AG10803 (cell line): ENCODE data around the gene RBM45.

Source experiments
- DNase-seq: peaks from one replicate; pipeline ENCODE4 v3.0.0; 2010; ENCODE audit warnings: low read depth
- H3K4me3 ChIP-seq: 2 replicates; pipeline ENCODE4 v1.5.1; 2011; ENCODE audit warnings: mild to moderate bottlenecking, low read length, control low read depth
- TF ChIP-seq, protein P1 (sequence below): conservative IDR thresholded peaks from 2 replicates; pipeline ENCODE4 v1.5.1; 2011; ENCODE audit warnings: mild to moderate bottlenecking, low read length, control low read depth, inconsistent platforms

Gene RBM45

DNA sequence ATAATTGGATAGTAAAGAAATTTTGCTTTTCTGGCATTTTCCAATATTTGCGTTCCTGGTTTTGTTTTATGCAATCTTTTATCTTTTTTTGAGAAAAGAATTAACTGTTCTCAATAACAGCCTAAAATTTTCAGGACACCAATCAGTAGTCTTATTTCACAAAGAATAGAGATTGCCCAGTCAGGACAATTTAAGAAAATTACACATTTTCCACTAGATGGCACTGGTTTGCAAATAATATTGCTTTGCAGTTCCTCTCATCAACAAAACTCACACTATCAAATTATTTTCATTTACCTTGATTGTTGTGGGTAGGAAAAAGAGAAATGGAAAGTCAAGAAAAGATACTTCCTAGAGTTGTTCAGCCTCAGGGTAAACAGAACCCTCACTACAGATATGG is 2.4 kb upstream of the RBM45 start:
- peak; percentile 55 for DNase-seq
- H3K4me3 ChIP-seq, result no peak overlapping the region
- TF ChIP-seq, protein P1, sequence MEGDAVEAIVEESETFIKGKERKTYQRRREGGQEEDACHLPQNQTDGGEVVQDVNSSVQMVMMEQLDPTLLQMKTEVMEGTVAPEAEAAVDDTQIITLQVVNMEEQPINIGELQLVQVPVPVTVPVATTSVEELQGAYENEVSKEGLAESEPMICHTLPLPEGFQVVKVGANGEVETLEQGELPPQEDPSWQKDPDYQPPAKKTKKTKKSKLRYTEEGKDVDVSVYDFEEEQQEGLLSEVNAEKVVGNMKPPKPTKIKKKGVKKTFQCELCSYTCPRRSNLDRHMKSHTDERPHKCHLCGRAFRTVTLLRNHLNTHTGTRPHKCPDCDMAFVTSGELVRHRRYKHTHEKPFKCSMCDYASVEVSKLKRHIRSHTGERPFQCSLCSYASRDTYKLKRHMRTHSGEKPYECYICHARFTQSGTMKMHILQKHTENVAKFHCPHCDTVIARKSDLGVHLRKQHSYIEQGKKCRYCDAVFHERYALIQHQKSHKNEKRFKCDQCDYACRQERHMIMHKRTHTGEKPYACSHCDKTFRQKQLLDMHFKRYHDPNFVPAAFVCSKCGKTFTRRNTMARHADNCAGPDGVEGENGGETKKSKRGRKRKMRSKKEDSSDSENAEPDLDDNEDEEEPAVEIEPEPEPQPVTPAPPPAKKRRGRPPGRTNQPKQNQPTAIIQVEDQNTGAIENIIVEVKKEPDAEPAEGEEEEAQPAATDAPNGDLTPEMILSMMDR, result peak; percentile 64

DNA sequence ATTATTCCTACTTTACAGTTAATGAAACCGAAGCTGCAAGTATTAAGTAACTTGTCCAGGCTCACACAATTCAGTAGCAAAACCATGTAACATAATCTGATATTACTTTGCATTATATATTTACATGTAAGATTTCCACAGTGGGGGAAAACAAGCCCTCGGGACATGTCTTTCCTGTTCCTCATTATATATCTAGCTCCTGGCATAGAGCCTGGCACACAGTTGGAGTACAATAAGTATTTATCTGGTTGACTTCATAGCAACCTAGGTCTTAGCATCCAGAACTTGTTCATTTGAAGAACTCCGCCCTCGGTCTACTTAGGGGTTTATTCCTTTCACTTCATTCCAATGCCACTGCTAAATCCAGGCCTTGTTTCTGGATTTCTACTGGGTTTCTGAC is 1.6 kb upstream of the RBM45 start:
- no peak for DNase-seq
- H3K4me3 ChIP-seq, result no peak overlapping the region
- TF ChIP-seq, protein P1, result no peak

DNA sequence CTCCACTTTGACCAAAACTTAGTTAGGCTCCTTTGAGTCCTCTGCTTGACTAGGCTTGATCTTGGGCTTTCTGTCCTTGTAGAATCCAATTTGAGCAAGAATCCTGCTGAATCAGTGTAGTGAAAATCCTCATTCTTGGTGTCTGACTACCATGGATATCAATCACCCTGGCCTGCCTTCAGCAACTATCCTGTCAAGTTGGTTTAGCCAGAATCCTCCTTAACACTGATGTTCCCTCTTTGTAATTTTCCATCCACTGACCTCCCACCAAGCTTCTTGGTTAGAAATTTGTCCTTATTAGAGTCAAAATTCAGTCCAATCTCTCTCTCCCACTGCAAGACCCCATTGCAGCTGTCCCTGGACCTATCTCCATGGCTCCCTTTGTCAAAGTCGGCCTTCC is 494 bp upstream of the RBM45 start:
- peak overlapping the region; percentile 96 for H3K4me3 ChIP-seq
- TF ChIP-seq, protein P1, result no peak
- no peak for DNase-seq

DNA sequence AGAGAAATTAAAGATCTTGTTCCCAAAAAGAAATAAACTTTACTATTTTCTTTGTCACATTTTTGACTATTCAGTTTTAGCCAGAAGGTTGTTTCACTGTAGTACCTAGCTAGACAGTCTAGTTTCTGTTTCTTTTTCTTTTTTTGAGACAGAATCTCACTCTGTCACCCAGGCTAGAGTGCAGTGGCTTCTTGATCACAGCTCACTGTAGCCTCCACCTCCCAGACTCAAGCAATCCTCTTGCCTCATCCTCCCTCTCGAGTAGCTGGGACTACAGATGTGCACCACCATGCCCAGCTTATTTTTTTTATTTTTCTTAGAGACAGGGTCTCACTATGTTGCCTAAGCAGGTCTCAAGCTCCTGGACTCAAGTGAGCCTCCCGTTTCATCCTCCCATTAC is 2.2 kb downstream of the RBM45 start:
- DNase-seq, result no peak
- no peak overlapping the region for H3K4me3 ChIP-seq
- TF ChIP-seq, protein P1, result no peak

DNA sequence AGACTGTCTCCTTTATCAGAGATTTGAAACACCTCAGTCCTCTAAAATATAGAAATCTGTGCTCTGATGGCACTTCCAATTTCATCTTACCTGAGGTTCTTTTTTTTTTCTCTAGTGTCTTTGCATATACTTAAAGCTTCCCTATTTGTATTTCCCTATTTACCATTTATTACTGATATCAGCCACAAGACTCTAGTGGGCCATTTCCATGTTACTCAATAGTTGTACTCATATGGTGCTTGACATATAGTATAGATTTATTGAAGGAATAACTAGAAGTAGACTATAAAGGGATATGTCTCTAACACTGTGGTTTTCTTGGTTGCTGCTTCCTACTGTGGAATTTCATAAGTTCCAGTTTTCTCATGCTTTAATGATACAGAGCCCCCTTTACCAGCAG is 3.0 kb downstream of the RBM45 start:
- no peak overlapping the region for H3K4me3 ChIP-seq
- DNase-seq, result no peak
- TF ChIP-seq, protein P1, result no peak

DNA sequence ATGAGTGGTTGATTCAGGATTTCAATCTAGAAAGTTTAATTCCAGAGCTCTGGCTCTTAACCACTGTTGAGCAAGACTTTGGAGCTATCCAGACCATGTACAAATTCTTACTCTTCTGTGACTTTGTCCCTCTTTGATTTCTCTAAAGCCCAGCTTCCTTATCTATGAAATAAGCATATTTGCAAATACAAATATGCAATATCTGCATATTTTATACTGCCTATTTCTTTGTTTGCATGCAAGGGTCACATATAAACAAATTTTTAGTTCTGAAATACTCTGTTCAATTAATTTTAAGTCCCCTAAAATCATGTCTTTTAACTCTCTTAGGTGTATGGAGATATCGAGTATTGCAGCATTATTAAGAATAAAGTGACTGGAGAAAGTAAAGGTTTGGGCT is 5.5 kb downstream of the RBM45 start:
- DNase-seq, result no peak
- TF ChIP-seq, protein P1, result no peak

DNA sequence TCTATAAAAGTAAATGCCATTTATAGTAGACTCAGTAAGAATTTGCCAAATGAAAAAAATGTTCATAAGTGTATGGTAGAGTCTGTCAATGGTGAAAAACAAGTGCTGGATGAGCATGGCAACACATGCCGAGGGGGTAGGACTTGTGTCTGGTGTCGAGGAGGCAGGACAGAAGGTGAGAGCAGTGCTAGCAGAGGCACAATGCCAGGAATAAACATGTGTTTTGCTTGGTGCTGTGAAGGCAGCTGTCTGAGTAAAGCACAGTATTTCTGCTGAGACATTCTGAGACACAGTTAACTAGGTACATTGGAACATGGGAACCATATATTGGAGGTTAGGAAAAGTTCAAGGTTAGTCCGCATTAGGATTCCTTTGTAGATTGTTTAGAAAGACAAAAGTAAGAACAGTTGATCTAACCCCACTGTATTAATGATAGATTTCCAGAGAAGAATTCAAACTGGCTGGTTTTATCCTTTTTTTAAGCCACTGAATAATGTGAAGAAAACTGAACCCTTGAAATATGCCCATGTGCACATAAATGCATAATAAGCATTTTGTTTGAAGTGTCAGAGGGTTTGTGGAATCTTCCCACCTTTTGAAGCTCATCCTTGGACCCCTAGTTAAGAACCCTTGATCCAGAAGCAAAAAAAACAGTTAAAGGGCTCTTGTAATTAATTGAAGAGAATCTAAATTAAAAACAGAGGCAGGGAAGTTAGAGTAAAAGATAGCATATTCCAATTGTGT is 7.1 kb downstream of the RBM45 start:
- no peak for DNase-seq
- TF ChIP-seq, protein P1, result no peak
- H3K4me3 ChIP-seq, result no peak overlapping the region

More for the DNA sequence above, 5.5 kb downstream of the RBM45 start:
- H3K4me3 ChIP-seq, result no peak overlapping the region
